HepG2 (cell line): ENCODE data around the gene HDLBP. TPM values are rescaled to one million over a fixed set of nuclear protein-coding genes. Genes with fewer than 3 reads are reported as not detected.

Experiments
- DMAP1 ChIP-seq: IDR thresholded peaks from 2 replicates; pipeline ENCODE4 v1.6.1; 2016
- ERF ChIP-seq: IDR thresholded peaks from 2 replicates; pipeline ENCODE4 v1.6.1; 2018; ENCODE audit warnings: missing biosample characterization, missing genetic modification reagents
- ETV5 ChIP-seq: IDR thresholded peaks from 2 replicates; pipeline ENCODE4 v1.6.1; 2018; ENCODE audit warnings: missing biosample characterization, missing genetic modification reagents, inconsistent platforms, borderline replicate concordance
- HMG20B ChIP-seq: conservative IDR thresholded peaks from 2 replicates; pipeline ENCODE4 v1.6.1; 2016; ENCODE audit warnings: missing genetic modification reagents, missing compliant biosample characterization
- MED1 ChIP-seq: sonication (generic); formaldehyde crosslinking; IDR thresholded peaks from 2 replicates; pipeline ENCODE4 v1.4.0; 2020; ENCODE audit warnings: missing genetic modification reagents
- POGZ ChIP-seq: sonication (generic); formaldehyde crosslinking; IDR thresholded peaks from 2 replicates; pipeline ENCODE4 v1.4.0; 2020; ENCODE audit warnings: mild to moderate bottlenecking, missing genetic modification reagents
- PRPF4 ChIP-seq: fragments of 200-400 bp; formaldehyde crosslinking; IDR thresholded peaks from 2 replicates; pipeline ENCODE4 v1.6.1; 2016; ENCODE audit warnings: low read length, low read depth; ENCODE audit not compliant: poor library complexity, severe bottlenecking
- RCOR2 ChIP-seq: IDR thresholded peaks from 2 replicates; pipeline ENCODE4 v1.6.1; 2016; ENCODE audit warnings: missing biosample characterization, missing genetic modification reagents
- REXO4 ChIP-seq: sonication (generic); formaldehyde crosslinking; IDR thresholded peaks from 2 replicates; pipeline ENCODE4 v1.8.0; 2022; ENCODE audit warnings: missing genetic modification reagents, mild to moderate bottlenecking, borderline replicate concordance
- TAF1 ChIP-seq: sonication (generic); formaldehyde crosslinking; IDR thresholded peaks from 2 replicates; pipeline ENCODE4 v1.4.0; 2020; ENCODE audit warnings: missing genetic modification reagents
- TARDBP ChIP-seq: sonication (generic); formaldehyde crosslinking; IDR thresholded peaks from 2 replicates; pipeline ENCODE4 v1.8.0; 2022; ENCODE audit warnings: mild to moderate bottlenecking, missing genetic modification reagents
- TFDP1 ChIP-seq: IDR thresholded peaks from 2 replicates; pipeline ENCODE4 v1.6.1; 2016; ENCODE audit warnings: missing compliant biosample characterization, missing genetic modification reagents, borderline replicate concordance
- THAP7 ChIP-seq: sonication (generic); formaldehyde crosslinking; IDR thresholded peaks from 2 replicates; pipeline ENCODE4 v1.8.1; 2023; ENCODE audit warnings: mild to moderate bottlenecking, missing genetic modification reagents
- TRAFD1 ChIP-seq: sonication (generic); formaldehyde crosslinking; IDR thresholded peaks from 2 replicates; pipeline ENCODE4 v1.5.1; 2020; ENCODE audit warnings: missing genetic modification reagents, mild to moderate bottlenecking, borderline replicate concordance
- ZBTB46 ChIP-seq: sonication (generic); formaldehyde crosslinking; IDR thresholded peaks from 2 replicates; pipeline ENCODE4 v1.4.0; 2020; ENCODE audit warnings: mild to moderate bottlenecking, missing genetic modification reagents, borderline replicate concordance
- ZKSCAN5 ChIP-seq: sonication (generic); formaldehyde crosslinking; IDR thresholded peaks from 2 replicates; pipeline ENCODE4 v1.5.1; 2020; ENCODE audit warnings: mild to moderate bottlenecking, missing genetic modification reagents
- ZNF136 ChIP-seq: sonication (generic); formaldehyde crosslinking; IDR thresholded peaks from 2 replicates; pipeline ENCODE4 v1.8.1; 2022; ENCODE audit warnings: low read depth, mild to moderate bottlenecking, moderate library complexity, missing genetic modification reagents
- polyA plus RNA-seq, 8 experiments: library from polyadenylated mRNA; depleted of rRNA in 3 of 8; stranded (reverse) in 7 of 8; unstranded in 1 of 8; fragments of >200 nt; fragmentation: Illumina TruSeq in 4 of 8; extraction: Trizol in 4 of 8; gene quantifications; 2 replicates each; pipeline versions ENCODE4 v1.2.1 to v1.2.3, GENCODE V29; 2011 to 2016; ENCODE audit warnings: low read depth in 4 of 8, missing spikeins in 1 of 8, mixed read lengths in 1 of 8; ENCODE audit not compliant: insufficient read depth in 1 of 8
- total RNA-seq, 5 experiments: library from RNA; depleted of rRNA; stranded (reverse); fragments of >200 nt; fragmentation: Illumina TruSeq; extraction: Trizol; gene quantifications; 2 replicates each; pipeline ENCODE4 v1.2.3, GENCODE V29; 2016; ENCODE audit warnings: low read depth in 1 of 5
- TF ChIP-seq, protein P1 (sequence below): IDR thresholded peaks from 2 replicates; pipeline ENCODE4 v1.6.1; 2016; ENCODE audit warnings: low read depth
- TF ChIP-seq, protein P2 (sequence below): IDR thresholded peaks from 2 replicates; pipeline ENCODE4 v1.6.1; 2016; ENCODE audit warnings: missing genetic modification reagents, missing compliant biosample characterization

Gene HDLBP
- total and polyA plus RNA-seq, 2 of the 13 experiments (the other 11 are each of a cell fraction or from before 2014, with no cell fraction given), result 464 to 707 TPM

DNA sequence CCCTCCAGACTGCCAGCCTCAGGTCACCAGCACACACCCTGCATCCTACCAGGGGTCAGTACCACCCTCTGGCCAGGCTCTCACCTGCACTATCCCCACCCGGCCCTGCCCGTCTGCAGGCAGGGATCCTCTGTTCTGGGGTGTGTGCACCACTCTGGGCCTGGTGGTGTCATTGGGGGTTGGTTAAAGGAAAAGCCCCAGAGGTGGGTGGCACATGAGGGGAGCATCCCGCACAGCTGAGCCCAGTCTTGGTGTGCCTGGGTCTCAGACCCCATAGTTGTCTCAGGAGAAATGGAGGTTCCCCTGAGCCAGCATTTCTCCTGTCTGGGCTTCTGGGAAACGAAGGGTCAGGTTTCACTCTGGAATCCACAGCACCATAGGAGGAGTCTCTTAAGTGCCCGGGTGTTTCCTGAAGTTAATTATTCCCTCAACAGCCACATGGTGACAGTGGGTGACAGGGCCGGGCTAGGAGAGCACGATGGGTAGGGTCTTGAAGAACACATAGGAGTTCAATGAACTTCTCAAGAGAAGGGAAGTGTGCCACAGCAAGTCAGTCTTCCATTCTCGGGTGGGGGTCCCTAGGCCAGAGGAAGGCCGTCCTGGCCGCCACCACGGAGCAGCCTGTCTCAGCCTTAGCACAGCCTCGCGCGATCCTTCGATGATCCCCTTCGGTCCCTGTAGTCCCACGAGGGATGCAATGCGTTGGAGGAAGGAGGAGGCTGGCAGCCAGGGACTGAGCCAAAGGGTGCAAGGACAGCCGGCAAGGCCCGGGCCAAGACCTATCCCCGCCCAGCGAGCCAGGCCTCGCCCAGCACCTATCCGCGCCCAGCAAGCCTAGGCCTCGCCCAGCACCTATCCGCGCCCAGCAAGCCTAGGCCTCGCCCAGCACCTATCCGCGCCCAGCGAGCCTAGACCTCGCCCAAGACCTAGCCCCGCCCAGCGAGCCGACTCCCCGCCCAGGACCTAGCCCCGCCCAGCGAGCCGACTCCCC is 39.5 kb upstream of the HDLBP start (continued):
- TF ChIP-seq TFDP1 (CRISPR knock-in tag) (peak; percentile 11; the same call in 1 of the 2 replicates), TARDBP (CRISPR knock-in tag) (no peak), PRPF4 (no peak), ETV5 (CRISPR knock-in tag) (no peak), HMG20B (no peak), ZBTB46 (no peak), POGZ (CRISPR knock-in tag) (peak; percentile 26; the same call in 1 of the 2 replicates), ZKSCAN5 (0 out of 2 replicates have a peak, but pooled peaks have one; percentile 40), ZNF136 (CRISPR knock-in tag) (no peak), ERF (peak; percentile 57; the same call in 1 of the 2 replicates), TAF1 (CRISPR knock-in tag) (peak; percentile 63; the same call in 1 of the 2 replicates), RCOR2 (CRISPR knock-in tag) (0 out of 2 replicates have a peak, but pooled peaks have one; percentile 13), REXO4 (CRISPR knock-in tag) (no peak), TRAFD1 (CRISPR knock-in tag) (no peak; the same call in 1 of the 2 replicates), DMAP1 (CRISPR knock-in tag) (peak; percentile 64; the same call in 1 of the 2 replicates), MED1 (peak; percentile 46), THAP7 (CRISPR knock-in tag) (peak; percentile 43; the same call in 1 of the 2 replicates)
- TF ChIP-seq, protein P1, sequence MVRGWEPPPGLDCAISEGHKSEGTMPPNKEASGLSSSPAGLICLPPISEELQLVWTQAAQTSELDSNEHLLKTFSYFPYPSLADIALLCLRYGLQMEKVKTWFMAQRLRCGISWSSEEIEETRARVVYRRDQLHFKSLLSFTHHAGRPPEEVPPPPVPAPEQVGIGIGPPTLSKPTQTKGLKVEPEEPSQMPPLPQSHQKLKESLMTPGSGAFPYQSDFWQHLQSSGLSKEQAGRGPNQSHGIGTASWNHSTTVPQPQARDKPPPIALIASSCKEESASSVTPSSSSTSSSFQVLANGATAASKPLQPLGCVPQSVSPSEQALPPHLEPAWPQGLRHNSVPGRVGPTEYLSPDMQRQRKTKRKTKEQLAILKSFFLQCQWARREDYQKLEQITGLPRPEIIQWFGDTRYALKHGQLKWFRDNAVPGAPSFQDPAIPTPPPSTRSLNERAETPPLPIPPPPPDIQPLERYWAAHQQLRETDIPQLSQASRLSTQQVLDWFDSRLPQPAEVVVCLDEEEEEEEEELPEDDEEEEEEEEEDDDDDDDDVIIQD (CRISPR knock-in tag), result no peak
- TF ChIP-seq, protein P2, sequence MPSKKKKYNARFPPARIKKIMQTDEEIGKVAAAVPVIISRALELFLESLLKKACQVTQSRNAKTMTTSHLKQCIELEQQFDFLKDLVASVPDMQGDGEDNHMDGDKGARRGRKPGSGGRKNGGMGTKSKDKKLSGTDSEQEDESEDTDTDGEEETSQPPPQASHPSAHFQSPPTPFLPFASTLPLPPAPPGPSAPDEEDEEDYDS (CRISPR knock-in tag), result no peak
